Stimulated activated CD4-positive, alpha-beta T cell treated with anti-CD3 and anti-CD28 coated beads, Interleukin-1b, Interleukin-23, amount 100 ng/mL, for 48 hours (primary cell): ENCODE results near the gene ZYG11B.
"Not testable (repeated sequence)": the region's sequence is repeated elsewhere in the genome, so short reads cannot be mapped to it uniquely, and the experiment has no call there.

Experiments
- DNase-seq: peaks from one replicate; pipeline ENCODE4 v3.0.0-alpha.2; 2020

The ZYG11B gene

DNA sequence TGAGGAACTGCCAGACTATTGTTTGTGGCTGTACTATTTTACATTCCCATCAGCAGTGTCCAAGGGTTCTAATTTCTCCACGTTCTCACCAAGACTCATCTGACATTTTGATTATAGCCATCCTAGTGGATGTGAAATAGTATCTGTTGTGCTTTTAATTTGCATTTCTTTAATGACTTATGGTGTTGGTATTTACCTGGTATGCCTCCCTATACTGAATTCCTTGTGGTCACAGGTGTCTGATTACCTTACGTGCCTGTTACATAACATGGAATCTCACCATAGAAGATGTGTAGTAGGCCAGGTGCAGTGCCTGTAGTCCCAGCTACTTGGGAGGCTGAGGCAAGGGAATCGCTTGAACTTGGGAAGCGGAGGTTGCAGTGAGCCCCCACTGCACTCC, 129.8 kb downstream of the ZYG11B start:
- DNase-seq: no peak

- DNase-seq: no peak
Observed at GRCh38 chr1:52857443-52857842, 131.2 kb downstream of the ZYG11B start.

DNA sequence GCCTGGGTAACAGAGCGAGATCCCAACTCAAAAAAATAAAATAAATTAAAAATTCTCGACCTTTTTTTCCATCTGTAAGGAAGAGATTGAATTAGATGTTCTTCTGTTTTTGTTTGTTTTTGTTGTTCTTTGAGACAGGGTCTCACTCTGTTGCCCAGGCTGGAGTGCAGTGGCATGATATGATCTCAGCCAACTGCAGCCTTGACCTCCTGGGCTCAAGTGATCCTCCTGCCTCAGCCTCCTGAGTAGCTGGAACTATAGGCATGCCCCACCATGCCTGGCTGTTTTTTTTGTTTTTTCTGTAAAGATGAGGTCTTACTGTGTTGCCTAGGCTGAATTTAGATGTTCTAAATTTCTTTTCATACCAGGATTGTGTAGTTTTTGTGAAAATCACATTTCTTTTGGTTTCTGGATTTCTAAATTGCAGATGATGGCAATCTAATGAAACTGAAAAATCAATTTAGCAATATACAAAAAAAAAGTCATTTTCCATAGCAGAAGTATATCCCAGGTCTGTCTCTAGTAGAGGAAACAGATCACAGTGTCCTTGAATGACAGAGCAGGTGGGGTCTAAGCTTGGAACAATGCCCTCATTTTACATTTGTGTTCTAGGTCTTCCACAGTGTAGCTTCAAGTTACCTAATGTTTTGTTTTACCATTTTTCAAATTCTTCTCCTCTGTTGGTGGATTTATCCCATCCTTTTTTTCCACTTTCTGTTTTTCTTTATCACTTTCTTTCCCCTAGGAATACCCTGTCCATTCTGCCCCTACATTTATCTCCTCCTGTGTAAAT, 136.6 kb downstream of the ZYG11B start:
- no peak for DNase-seq

DNA sequence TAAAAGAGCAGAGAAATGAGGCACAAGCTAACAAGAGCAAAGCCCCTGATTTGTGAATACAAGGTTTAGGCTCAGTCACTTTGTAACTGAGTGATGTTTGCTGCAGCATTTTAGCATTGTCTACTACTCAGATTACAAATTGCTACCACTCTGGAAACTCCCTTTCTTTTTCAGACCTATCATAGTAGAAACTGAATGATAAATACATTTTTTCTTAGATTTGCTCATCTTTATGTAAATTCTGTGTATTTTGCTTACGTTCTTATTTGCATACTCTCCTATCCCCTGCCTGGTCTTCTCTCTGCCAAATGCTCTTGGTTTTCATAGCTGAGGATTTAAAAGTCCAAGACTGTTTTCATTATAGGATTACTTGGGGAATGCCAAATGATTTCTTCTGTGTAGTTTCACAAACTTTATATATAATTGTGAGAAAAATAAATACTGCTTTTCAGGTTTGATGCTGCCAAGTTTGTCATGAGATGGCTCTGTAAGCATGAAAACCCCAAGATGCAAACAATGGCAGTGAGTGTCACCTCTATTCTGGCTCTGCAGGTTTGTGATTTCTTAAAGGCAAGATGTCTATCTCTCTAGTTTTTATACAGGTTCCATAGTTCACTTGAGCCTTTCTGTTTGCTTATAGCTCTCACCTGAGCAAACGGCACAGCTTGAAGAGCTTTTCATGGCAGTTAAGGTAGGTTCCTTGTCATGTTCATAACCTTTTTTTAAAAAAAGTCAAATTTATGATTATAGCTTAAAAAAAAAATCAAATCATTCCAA, 141.0 kb downstream of the ZYG11B start:
- DNase-seq: no peak

DNA sequence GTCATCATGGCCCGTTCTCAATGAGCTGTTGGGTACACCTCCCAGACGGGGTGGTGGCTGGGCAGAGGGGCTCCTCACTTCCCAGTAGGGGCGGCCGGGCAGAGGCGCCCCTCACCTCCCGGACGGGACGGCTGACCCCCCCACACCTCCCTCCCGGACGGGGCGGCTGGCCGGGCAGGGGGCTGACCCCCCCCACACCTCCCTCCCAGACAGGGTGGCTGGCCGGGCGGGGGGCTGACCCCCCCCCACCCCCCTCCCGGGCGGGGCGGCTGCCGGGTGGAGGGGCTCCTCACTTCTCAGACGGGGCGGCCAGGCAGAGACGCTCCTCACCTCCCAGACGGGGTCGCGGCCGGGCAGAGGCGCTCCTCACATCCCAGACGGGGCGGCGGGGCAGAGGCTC, 143.5 kb downstream of the ZYG11B start:
- DNase-seq: not testable (repeated sequence)

DNA sequence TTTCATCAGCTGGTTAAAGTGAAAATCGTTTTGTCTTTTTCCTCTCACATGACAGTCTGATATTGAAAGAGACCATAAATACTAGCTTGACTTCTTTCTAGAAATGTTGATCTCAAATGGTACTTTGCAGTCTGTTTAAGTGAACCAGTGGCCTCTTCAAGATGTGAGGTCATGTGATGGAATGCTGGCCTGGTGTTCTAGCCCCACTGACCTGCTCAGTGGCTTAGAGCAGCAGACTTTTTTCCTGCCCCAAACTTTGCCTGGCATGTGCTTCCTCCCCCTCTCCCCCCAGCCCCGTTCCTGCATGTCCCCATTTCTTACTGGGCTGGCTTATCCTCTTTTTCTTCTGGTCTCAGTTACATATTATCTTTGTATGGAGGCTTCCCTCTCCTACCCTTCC, 150.6 kb downstream of the ZYG11B start:
- no peak for DNase-seq
